Measurements from ENCODE around the gene UROC1. TPM values are rescaled to one million over a fixed set of nuclear protein-coding genes. Genes with fewer than 3 reads are reported as not detected.
A peak's percentile ranks its signal among the peaks of the same experiment; 100 is the strongest.

Gene UROC1
- total and polyA plus RNA-seq, 2 of the 13 experiments (the other 11 are each of a cell fraction or from before 2014, with no cell fraction given), result 0.71 to 1.3 TPM

DNA sequence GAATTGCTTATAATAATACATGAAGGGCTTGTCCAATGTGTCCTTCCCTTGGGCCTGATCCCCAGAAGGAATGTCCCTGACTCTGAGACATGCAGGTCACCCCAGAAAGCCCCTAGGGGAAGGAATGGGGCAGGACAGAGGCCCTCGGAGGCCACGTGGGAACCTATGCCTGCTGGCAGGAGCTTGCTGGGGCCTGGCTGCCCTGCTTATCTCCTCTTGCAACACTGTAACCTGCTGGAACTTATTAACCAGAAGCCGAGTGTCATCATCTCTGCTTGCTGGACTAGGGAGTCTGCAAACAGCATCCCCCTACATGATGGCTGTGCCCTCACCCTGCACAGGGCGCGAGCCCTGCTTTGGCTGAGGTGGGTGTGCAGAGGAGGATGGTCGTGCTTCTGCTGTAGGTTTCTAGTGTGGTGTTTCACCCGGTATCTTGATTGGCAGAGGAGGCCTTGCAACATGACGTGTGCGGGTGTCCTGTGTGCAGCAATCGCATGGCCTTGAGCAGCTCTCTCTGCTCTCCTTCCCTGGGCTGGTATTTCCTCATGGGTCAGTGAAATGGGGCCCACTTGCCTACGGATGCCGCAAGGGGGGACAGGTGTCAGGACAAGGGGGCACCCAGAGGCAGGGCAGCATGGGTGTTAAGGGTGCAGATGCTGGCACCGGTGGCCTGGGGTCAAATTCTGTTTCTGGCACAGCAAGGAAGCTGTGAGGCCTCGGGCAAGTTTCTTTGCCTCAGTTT is 11.4 kb upstream of the UROC1 start (continued):
- TF ChIP-seq ZBTB14 (CRISPR knock-in tag; IDR thresholded peaks at IDR 0.05) (peak; percentile 51; the same call in 1 of the 2 replicates), ELF1 (CRISPR knock-in tag; IDR thresholded peaks at IDR 0.05) (peak; percentile 52; the same call in 1 of the 2 replicates), SNAPC2 (CRISPR knock-in tag; IDR thresholded peaks at IDR 0.05) (peak; percentile 72; the same call in 1 of the 2 replicates), ZNF740 (CRISPR knock-in tag; IDR thresholded peaks at IDR 0.05) (peak; percentile 57; the same call in 1 of the 2 replicates), ZNF629 (CRISPR knock-in tag; conservative IDR thresholded peaks at IDR 0.05) (0 out of 2 replicates have a peak, but pooled peaks have one; percentile 33), GTF2F1 (IDR thresholded peaks at IDR 0.05; ENCODE audit: low read length) (no peak), PRDM4 (CRISPR knock-in tag; IDR thresholded peaks at IDR 0.05; ENCODE audit: borderline replicate concordance) (no peak), PCBP1 (IDR thresholded peaks at IDR 0.05; ENCODE audit: borderline replicate concordance, low read depth, low read length) (no peak), IRF9 (CRISPR knock-in tag; IDR thresholded peaks at IDR 0.05; ENCODE audit: borderline replicate concordance) (no peak), HINFP (CRISPR knock-in tag; IDR thresholded peaks at IDR 0.05; ENCODE audit: low read depth) (no peak; the same call in 1 of the 2 replicates), MEF2D (CRISPR knock-in tag; IDR thresholded peaks at IDR 0.05) (peak; percentile 75; the same call in 1 of the 2 replicates), RELA (CRISPR knock-in tag; IDR thresholded peaks at IDR 0.05) (no peak), SMAD3 (CRISPR knock-in tag; IDR thresholded peaks at IDR 0.05) (peak; percentile 95), ZNF552 (CRISPR knock-in tag; IDR thresholded peaks at IDR 0.05; ENCODE audit: borderline replicate concordance) (0 out of 2 replicates have a peak, but pooled peaks have one; percentile 25), BHLHE40 (IDR thresholded peaks at IDR 0.05; ENCODE audit: low read length) (no peak), KLF15 (CRISPR knock-in tag; IDR thresholded peaks at IDR 0.05; ENCODE audit: borderline replicate concordance) (no peak), ZNF563 (CRISPR knock-in tag; IDR thresholded peaks at IDR 0.05) (0 out of 2 replicates have a peak, but pooled peaks have one; percentile 18), ZNF432 (CRISPR knock-in tag; IDR thresholded peaks at IDR 0.05; ENCODE audit: borderline replicate concordance) (no peak), NFATC3 (CRISPR knock-in tag; IDR thresholded peaks at IDR 0.05) (no peak)
- TF ChIP-seq, protein P1, sequence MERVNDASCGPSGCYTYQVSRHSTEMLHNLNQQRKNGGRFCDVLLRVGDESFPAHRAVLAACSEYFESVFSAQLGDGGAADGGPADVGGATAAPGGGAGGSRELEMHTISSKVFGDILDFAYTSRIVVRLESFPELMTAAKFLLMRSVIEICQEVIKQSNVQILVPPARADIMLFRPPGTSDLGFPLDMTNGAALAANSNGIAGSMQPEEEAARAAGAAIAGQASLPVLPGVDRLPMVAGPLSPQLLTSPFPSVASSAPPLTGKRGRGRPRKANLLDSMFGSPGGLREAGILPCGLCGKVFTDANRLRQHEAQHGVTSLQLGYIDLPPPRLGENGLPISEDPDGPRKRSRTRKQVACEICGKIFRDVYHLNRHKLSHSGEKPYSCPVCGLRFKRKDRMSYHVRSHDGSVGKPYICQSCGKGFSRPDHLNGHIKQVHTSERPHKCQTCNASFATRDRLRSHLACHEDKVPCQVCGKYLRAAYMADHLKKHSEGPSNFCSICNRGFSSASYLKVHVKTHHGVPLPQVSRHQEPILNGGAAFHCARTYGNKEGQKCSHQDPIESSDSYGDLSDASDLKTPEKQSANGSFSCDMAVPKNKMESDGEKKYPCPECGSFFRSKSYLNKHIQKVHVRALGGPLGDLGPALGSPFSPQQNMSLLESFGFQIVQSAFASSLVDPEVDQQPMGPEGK (CRISPR knock-in tag; IDR thresholded peaks at IDR 0.05), result peak; percentile 84
